ENCODE results near the gene MRPL32.

The MRPL32 gene

DNA sequence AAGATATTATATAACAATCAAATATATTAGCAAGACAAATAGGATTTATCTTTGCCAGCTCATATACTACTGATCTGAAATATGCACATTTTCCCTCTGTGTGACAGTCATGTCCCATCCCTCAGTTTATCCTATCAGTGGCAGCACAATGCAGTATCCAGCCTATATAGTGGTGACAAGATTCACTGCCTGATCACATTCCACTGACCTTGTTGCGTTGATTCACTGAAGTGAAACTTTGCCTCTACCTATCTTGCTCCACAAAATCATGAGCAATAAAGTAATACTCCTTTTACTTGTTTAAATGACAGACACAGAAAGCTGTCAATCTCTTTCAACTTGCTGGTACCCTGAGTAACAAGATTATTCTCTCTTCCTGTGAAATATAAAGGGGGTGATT, 6.5 kb upstream of the MRPL32 start:
- DNase-seq (ENCODE audit: extremely low spot score, insufficient read length, low read depth), result no peak
- no peak for FAIRE-seq

DNA sequence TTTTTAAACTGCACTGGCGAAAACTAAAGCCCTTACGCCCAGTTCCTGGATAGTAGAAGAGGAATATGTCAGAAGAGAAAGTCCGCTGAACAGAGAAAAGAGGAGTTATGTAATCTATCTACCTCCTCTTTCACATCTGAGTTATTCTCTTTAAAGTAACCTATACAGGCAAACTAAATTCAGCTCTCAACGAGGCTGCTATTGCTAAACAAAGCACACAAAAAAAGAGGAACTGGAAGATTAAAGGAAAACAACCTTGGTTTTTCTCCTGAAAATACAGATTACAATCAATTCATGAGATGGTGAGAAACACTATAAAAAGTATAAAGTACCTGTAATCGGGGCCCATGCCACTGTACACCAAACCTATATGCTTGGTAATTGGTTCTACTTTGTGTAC, 6.0 kb upstream of the MRPL32 start:
- FAIRE-seq (no peak), DNase-seq (ENCODE audit: extremely low spot score, insufficient read length, low read depth) (no peak)

DNA sequence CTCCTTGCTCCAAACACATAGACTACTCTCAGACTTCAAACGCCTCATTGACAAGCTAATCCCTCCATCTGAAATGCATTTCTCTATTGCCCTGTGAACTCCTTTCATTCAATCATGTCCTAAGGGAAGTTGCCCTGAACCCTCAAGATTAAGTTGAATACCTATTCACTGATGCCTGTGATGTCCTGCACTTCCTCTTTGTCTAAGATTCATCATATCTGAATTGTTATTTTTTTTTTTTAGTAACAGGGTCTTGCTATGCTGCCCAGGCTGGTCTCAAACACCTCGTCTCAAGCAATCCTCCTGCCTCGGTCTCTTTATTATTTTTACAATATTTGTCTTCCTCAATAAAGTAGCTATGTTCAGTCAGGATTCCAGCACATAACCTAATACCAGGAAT, 3.4 kb upstream of the MRPL32 start:
- FAIRE-seq (no peak), DNase-seq (ENCODE audit: extremely low spot score, insufficient read length, low read depth) (no peak)

DNA sequence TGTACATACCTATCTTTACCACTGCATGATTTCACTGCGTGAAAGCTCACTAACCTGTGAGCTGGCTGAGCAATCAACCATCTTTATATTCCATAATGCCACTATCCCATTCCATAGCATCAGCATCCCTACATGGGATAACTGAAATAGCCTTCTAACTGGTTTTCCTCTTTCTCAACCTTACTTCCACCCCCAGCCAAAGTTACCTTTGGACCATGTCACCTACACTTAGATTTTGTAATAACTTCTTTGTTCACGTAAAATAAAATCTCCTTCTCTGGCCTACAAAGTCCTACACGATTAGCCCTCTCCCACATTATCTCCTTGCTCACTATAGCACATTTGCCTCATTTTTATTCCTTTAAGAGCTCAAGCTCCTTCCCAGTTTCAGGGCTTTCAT, 2.7 kb upstream of the MRPL32 start:
- DNase-seq (ENCODE audit: extremely low spot score, insufficient read length, low read depth) (no peak), FAIRE-seq (no peak)

DNA sequence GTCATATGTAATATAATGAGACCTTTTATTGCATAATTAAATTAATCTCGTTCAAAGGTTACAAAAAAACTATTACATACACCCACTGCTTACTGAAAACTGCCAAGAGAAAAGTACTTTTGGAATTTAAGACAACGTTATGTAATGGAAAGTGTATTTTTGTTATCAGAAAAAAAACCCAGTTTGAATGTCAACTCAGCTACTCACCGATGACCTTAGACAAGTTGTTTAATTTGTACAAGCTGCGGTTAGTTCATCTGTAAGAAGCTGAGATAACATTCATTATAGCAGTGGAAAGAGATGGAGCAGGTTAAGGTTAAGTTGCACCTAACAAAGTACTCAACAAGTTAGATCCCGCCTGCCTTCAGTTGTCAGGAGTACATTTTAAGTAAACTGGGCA, 1.3 kb upstream of the MRPL32 start:
- DNase-seq (ENCODE audit: extremely low spot score, insufficient read length, low read depth) (no peak), FAIRE-seq (no peak)

DNA sequence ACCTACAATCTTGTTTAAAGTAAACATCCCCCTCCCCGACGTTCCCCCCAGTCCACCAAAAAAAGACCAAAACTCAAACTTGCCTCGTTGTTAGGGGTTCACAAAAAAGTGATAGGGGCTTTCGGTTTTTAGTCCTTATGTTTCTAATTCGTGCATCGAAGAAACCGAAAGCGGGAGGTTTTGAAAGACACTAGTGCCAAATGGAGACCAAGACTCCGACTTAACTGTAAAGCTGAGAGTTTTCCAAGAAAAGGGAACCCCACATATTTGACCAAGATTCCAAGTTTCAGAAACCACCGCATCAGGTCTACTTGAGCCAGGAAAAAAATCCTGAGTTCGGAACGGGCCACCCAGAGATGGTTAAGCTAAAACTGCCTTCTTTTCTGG, 736 bp upstream of the MRPL32 start:
- FAIRE-seq, result peak; percentile 70
- DNase-seq (ENCODE audit: extremely low spot score, insufficient read length, low read depth), result no peak

DNA sequence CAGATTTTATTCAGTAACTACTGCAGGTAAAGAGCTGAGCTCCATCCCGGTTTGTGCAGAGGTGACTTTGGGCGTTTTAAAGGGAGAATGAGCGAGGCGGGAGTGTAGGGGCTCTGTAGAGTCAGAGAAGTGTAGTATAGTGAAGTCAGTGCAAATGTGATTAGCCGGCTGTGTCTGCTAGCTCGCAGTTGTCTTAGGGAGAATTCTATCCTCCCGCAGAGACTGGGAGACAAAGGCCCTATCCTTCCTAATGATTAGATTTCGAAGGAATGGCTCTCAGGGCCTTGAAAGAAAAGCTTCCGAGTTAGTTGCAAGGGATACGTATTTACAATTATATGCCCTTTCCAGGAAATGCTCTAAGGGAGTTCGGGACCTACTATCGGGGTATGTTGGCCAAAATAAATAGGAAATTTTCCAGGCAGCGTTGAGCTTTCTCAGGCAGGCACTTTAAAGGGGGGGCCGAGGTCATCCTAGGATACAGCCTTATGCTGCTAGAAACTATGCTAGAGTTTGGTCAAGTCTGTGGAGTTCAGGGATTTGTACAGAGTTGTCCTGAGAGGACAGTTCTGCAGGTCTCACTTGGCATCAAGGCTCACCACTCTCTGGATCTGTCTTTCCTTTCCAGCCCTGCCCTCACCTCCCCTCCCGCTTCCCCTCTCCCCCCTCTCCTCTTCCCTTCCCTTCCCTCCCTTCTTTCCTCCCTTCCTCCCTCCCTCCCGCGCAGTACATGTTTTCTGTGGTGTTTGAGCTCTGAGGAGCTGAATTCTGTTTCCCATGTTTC, 825 bp downstream of the MRPL32 start:
- FAIRE-seq, result no peak
- no peak for DNase-seq (ENCODE audit: extremely low spot score, insufficient read length, low read depth)

DNA sequence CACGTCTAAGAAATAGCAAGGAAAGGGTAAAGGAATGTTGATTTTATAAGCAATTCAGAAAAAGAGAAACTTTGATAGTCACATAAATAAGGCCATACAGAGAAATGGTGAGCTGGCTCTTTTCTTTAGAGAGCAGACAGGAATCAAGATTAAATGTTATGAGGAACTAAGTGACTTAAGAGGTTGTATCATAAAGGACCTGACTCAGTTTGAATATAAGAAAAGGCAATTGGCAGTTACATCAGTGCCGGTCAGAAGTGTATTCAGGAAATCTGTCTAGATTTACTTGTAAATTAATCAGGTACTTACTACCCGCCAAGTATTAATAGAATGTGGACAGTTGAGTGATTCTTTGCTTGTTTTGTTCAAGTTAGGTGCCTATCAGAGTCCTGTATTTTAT, 2.1 kb downstream of the MRPL32 start:
- DNase-seq (ENCODE audit: extremely low spot score, insufficient read length, low read depth), result no peak
- no peak for FAIRE-seq

DNA sequence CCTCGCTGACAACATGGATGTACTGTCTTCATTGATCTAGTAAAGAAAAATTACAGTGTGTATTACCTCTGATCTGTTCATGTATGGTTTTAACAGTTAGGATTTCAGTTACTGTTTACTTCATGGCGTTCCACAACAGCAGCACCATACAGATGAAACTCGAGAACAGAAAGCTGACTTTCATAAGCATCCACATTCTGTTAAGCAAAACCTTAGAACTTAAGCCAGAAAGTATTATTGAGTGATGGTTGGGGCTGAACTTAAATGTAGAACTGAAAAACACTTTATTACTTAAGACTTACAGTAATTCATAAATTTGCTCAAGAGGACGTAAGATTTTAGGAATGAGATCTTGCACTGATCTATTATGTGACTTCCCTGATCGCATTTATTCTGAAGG, 3.7 kb downstream of the MRPL32 start:
- DNase-seq (ENCODE audit: extremely low spot score, insufficient read length, low read depth) (no peak), FAIRE-seq (peak; percentile 65)

DNA sequence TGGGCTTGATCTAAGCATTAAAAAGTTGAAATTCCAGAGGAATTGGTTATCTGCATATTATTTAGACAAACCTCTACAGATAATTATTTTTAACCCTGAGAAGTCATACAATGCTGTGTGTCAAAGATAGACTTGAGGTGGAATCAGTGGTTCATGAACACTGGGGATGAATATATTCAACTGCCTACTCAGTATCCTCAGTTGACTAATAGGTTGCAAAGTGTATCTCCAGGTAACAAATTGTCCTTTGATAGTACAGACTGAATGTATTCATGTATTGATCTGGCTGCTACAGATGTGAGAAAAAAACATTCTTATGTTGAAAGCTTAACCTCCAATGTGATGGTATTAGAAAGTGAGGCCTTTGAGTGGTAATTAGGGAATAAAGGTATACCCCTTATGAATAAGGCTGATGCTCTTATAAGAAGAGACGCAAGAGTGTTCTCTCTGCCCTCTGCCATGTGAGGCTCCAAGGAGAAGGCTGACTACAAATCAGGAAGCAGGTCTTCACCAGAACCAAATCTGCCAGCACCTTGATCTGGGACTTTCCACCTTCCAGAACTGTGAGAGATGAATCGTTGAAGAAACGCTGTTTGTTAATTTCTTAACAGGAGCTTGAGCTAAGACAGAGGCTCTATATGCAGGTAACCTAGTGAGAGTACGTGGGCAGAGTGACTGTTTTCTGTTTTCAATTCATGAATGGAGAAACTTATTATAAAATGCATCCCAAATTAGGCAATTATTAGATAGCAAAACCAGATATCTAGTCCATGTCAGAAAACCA, 7.5 kb downstream of the MRPL32 start:
- peak; percentile 29 for FAIRE-seq
- no peak for DNase-seq (ENCODE audit: extremely low spot score, insufficient read length, low read depth)

DNA sequence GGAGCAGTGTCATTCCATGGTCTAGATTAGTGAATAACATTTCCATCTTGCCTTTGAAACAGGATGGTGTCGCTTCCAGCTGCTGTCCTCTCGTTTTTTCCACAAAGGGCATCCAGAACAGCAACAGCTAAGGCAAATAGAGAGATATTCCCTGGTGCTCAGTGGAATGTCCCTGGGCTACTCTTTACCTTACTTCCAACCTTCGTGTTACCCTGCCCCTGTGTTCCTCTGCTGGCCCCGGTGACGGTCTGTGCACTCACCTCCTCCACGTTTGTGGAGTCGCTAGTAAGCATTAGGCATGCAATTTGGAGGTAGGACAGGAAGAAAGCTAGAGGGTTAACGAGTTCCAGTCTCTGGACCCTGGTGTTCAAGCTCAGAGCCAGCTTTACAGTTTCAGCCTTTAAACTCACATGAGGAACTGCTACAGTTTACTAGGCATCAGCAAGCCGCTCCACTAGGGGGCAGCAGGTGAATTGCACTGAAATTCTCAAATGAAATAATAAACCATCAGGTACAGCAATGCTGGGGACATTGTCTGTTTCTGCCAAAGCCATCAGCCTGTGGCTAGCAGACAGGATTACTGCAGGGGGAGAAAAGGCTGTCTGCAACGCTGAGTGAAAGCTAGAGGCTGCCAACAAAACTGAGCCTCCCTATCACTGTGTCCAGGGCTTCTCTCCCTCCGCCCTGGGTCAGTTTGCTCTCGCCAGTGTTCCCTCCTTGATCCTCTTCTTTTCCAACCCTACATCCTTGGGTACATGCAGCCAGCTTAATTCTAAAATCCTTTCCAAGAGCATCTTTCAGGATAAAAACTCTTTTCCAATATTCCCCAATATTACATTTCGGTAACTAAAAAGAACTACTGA, 9.0 kb downstream of the MRPL32 start:
- FAIRE-seq (peak; percentile 86), DNase-seq (ENCODE audit: extremely low spot score, insufficient read length, low read depth) (peak; percentile 42)

DNA sequence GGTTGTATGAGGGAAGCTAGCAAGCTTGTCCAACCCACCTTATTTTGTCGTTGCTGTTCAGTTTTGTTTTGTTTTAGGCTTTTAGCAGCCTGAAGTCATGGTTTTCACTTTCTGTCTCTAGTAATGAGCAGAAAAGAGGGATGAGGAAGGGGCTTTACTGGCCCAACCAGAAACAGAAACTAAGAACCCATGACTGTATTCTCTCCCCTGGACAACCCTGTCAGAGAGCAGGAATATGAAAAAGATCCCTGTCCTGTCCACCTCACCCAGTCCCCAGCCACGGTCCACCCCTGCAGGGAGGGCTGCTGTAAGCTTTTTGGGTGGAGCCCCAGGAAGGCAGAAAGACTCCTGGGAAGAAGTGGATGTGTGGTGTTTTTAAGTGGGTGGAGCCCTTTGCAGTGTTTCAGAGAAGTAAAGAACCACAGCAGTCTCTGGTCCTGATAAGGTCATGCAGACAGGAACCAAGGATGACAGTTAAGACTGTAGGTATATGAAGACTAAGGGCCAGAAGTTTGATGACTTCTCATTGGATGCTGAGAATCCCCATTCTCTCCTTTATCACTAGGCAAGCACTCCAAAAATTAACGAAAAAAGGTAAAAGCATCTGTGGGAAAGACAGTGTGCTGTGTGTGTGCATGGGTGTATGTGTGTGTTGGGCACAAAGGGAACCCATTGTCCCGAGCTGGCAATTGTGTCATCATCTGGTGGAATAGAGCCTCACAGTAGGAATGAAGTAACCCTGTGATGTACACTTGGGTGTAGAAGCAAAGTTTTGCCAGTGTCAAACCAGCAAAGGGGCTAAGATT, 13.8 kb downstream of the MRPL32 start:
- DNase-seq (ENCODE audit: extremely low spot score, insufficient read length, low read depth) (no peak), FAIRE-seq (peak; percentile 70)

DNA sequence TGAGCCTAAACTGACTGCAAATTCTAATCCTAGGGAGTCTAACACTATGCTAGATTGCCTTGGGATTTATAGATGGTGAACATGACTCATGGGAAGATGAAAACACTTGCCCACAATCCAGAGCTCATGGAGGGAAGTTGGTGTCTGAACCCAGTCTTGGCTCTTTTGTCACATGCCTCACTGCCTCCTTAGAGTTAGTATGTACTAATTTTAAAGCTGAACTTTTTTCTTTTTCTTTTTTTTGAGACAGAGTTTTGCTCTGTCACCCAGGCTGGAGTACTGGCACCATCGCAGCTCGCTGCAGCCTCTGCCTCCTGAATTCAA, 14.4 kb downstream of the MRPL32 start:
- FAIRE-seq (no peak), DNase-seq (ENCODE audit: extremely low spot score, insufficient read length, low read depth) (no peak)

DNA sequence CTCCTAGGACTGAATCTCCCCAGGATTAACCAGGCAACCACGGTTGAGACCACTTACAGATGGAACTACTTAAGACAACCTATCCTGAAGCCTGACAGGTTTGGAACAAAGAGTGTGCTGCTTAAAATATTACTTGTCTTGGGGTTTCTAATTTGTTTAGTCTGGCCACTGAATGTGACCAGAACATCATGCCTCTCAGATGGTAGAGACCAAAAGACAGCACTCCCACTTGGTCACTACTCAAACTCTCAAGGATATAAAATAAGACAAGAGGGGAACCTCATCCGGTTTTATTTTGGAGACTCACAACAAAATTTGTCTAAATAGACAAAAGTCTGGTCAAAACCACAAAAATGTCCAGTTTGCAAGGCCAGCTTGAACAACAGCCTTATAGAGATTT, 15.3 kb downstream of the MRPL32 start:
- DNase-seq (ENCODE audit: extremely low spot score, insufficient read length, low read depth) (no peak), FAIRE-seq (no peak)

DNA sequence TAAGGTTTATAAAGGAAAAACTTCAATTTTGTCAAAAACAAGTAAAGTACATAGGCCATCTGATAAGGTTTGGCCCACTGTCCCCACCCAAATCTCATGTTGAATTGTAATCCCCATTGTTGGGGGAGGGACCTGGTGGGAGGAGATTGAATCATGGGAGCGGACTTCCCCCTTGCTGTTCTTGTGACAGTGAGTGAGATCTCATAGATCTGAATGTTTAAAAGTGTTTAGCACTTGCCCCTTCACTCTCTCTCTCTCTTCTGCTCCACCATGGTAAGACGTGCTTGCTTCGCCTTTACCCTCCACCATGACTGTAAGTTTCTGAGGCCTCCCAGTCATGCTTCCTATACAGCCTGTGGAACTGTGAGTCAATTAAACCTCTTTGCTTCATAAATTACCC, 18.2 kb downstream of the MRPL32 start:
- no peak for FAIRE-seq
- no peak for DNase-seq (ENCODE audit: extremely low spot score, insufficient read length, low read depth)

DNA sequence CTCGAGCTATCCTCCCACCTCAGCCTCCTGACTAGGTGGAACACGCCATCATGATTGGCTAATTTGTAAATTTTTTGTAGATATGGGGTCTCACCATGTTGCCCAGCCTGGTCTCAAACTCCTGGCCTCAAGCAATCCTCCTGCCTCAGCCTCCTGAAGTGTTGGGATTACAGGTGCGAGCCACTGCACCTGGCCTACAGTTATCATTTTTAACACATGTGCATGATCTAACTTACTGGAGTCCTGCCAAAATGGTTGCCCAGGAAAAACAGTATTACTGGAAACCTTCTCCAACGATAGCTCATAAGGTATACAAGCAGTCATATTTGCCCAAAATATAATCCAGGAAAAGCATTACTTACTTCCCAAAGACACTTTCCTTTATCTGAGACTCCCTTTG, 20.2 kb downstream of the MRPL32 start:
- FAIRE-seq, result no peak
- no peak for DNase-seq (ENCODE audit: extremely low spot score, insufficient read length, low read depth)

DNA sequence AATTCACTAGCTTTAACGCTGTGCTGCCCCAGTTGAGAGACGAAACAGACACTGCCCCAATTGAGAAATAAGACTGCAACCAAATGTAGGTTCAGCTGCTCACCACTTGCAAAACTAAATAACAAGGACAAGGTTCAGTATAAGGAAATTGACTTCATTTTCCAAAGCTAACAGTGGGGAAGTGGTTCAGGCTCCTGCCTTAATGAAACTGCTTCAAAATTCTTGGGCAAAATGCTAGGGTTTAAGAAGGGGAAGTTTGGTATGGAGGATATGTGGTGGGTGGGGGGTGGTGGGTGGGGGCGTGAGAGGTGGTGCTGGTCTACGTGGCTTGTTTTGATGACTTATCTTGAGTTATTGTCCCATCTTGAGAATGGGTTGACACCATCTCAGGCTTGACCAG, 21.8 kb downstream of the MRPL32 start:
- DNase-seq (ENCODE audit: extremely low spot score, insufficient read length, low read depth) (no peak), FAIRE-seq (no peak)

DNA sequence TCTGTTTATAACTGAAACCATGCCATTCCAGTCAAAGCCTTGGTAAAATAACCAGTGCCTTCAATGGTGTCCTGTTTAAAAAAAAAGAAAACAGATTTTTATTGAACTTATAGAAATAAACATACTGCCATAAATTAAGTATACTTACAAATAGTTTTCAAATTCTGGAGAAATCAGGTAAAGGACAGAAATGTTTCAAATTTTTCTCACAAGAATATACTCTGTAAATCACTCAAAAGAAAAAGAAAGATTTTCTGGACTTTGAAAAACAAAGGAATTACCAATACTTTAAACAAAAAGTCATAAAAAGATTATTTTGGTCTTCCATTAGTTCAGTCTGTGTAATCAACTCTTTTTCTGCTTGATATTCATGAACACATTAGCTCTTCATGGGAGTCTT, 23.9 kb downstream of the MRPL32 start:
- DNase-seq (ENCODE audit: extremely low spot score, insufficient read length, low read depth) (no peak), FAIRE-seq (no peak)

DNA sequence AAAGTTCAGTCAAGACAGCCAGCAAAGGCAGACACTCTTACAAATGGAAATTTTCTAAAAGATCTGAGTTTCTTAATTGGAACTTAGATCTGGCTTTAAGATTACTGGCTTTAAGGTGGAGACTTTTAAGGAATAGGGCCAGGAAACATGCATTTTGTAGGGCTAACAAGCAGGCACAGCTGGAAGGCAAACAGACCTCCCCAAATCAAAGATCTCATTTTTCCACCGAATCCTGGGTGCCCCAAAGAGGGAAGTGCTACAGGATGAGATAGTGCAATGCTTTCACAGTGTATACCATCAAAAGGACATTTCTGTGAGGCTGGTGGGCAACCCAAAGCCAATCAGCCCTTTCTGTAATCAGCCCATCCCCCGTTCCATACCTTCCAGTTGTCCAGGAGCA, 27.4 kb downstream of the MRPL32 start:
- DNase-seq (ENCODE audit: extremely low spot score, insufficient read length, low read depth) (no peak), FAIRE-seq (no peak)

DNA sequence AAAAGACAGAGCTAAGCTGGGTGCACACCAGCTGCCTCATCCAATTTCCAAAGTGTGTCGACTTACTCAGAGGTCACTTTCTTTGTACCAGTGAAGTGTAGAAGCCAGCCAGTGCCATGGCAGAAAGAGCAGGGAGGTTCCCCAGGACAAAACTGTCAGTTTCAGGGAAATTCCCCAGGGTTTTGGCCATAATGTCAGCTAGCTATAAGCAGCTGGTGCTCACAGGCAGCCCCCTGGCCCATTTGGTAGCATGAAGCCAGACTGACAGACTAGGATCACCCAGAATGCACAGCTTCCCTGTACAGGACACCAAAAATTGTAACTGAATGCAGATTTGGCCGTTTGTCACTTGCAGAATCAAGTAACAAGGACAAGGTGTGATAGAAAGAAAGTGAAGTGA, 28.6 kb downstream of the MRPL32 start:
- no peak for FAIRE-seq

More for the DNA sequence above, 28.6 kb downstream of the MRPL32 start:
- no peak for DNase-seq (ENCODE audit: extremely low spot score, insufficient read length, low read depth)

Measured in GM18507 (cell line).